Daoy (cell line): ENCODE results near the gene CLDN7. TPM values are rescaled to one million over a fixed set of nuclear protein-coding genes. Genes with fewer than 3 reads are reported as not detected.

Source experiments
- DNase-seq: peaks from one replicate; pipeline ENCODE4 v3.0.0-alpha.2; 2015; ENCODE audit warnings: low read depth
- total RNA-seq: library from RNA; depleted of rRNA; stranded (reverse); fragments of >200 nt; shearing (Covaris generic); gene quantifications from 2 replicates; pipeline ENCODE4 v1.2.3, GENCODE V29; 2014; rRNA removed

The CLDN7 gene
- total RNA-seq, 1 experiment from 2014 or later = not detected

- peak; percentile 71 for DNase-seq
Observed at GRCh38 chr17:7220593-7221277, 41.5 kb downstream of the CLDN7 start.

- DNase-seq = peak; percentile 95
Observed at GRCh38 chr17:7219812-7220592, 42.3 kb downstream of the CLDN7 start, which contains the start of the genes ACADVL and DLG4. Gene ACADVL, plus strand, starts transcription at chr17:7219938. Its CDS starts 47 bp downstream, at chr17:7219985. Gene DLG4, minus strand, starts transcription at chr17:7219836.

GRCh38 chr17:7219229-7219811 lies 43.0 kb downstream of the CLDN7 start:
- no peak for DNase-seq

- DNase-seq = no peak
Observed at GRCh38 chr17:7218758-7219157, 43.5 kb downstream of the CLDN7 start.

- DNase-seq = no peak
Observed at GRCh38 chr17:7218166-7218565, 44.1 kb downstream of the CLDN7 start.

GRCh38 chr17:7217113-7217987 lies 44.9 kb downstream of the CLDN7 start:
- peak; percentile 61 for DNase-seq

- DNase-seq = no peak
Observed at GRCh38 chr17:7216242-7217112, 45.8 kb downstream of the CLDN7 start.

GRCh38 chr17:7215652-7216180 lies 46.6 kb downstream of the CLDN7 start:
- peak; percentile 37 for DNase-seq

- no peak for DNase-seq
Observed at GRCh38 chr17:7215136-7215638, 47.1 kb downstream of the CLDN7 start.

GRCh38 chr17:7214300-7215135 lies 47.8 kb downstream of the CLDN7 start:
- DNase-seq = peak; percentile 99

GRCh38 chr17:7213895-7214299 lies 48.4 kb downstream of the CLDN7 start:
- peak; percentile 80 for DNase-seq

- DNase-seq = no peak
Observed at GRCh38 chr17:7211491-7212273, 50.6 kb downstream of the CLDN7 start.

Other genes starting within 250 kb of the CLDN7 start
- gene RNASEK, start 249.9 kb downstream of the CLDN7 start, total RNA-seq = 72.7 and 82.3 TPM in 2 replicates
- gene BCL6B, start 239.4 kb downstream of the CLDN7 start, total RNA-seq = not detected in 2 replicates
- 0.34 TPM in 1 of 2 replicates, not detected in the other for gene SLC16A13, start 226.5 kb downstream of the CLDN7 start, total RNA-seq
- gene SLC16A11, start 218.4 kb downstream of the CLDN7 start, total RNA-seq = not detected in 2 replicates
- not detected in 2 replicates for gene CLEC10A, start 182.2 kb downstream of the CLDN7 start, total RNA-seq
- not detected in 2 replicates for gene ASGR2, start 147.7 kb downstream of the CLDN7 start, total RNA-seq
- gene ASGR1, start 83.1 kb downstream of the CLDN7 start, total RNA-seq = 0.29 and 1.2 TPM in 2 replicates
- gene DLG4, start 42.6 kb downstream of the CLDN7 start, total RNA-seq = 3.1 and 4.4 TPM in 2 replicates
- 306 and 420 TPM in 2 replicates for gene ACADVL, start 42.5 kb downstream of the CLDN7 start, total RNA-seq
- gene DVL2, start 28.0 kb downstream of the CLDN7 start, total RNA-seq = 22.2 and 42.7 TPM in 2 replicates
- 44.5 and 54.8 TPM in 2 replicates for gene PHF23, start 23.0 kb downstream of the CLDN7 start, total RNA-seq
- gene GABARAP, start 20.0 kb downstream of the CLDN7 start, total RNA-seq = 108 and 113 TPM in 2 replicates
- gene CTDNEP1, start 10.7 kb downstream of the CLDN7 start, total RNA-seq = 25.5 and 27.6 TPM in 2 replicates
- 34.9 and 50.3 TPM in 2 replicates for gene ELP5, start 10.3 kb downstream of the CLDN7 start, total RNA-seq
- gene SLC2A4, start 19.2 kb upstream of the CLDN7 start, total RNA-seq = 0.06 TPM in 1 of 2 replicates, not detected in the other
- 0.15 and 2.4 TPM in 2 replicates for gene YBX2, start 32.2 kb upstream of the CLDN7 start, total RNA-seq
- gene EIF5A, start 45.1 kb upstream of the CLDN7 start, total RNA-seq = 861 and 1,090 TPM in 2 replicates
- 84.3 and 91.6 TPM in 2 replicates for gene GPS2, start 52.9 kb upstream of the CLDN7 start, total RNA-seq
- 15.3 and 17.0 TPM in 2 replicates for gene NEURL4, start 66.9 kb upstream of the CLDN7 start, total RNA-seq
- 2.7 TPM in 1 of 2 replicates, not detected in the other for gene ACAP1, start 74.1 kb upstream of the CLDN7 start, total RNA-seq
- gene KCTD11, start 89.7 kb upstream of the CLDN7 start, total RNA-seq = 2.1 and 3.7 TPM in 2 replicates
- not detected in 2 replicates for gene TMEM95, start 92.7 kb upstream of the CLDN7 start, total RNA-seq
- 2.6 and 4.5 TPM in 2 replicates for gene TNK1, start 118.6 kb upstream of the CLDN7 start, total RNA-seq
- 14.1 TPM in 2 replicates for gene PLSCR3, start 132.0 kb upstream of the CLDN7 start, total RNA-seq
- gene TMEM256, start 141.6 kb upstream of the CLDN7 start, total RNA-seq = 43.7 and 68.8 TPM in 2 replicates
- 1.4 and 1.9 TPM in 2 replicates for gene NLGN2, start 145.4 kb upstream of the CLDN7 start, total RNA-seq
- not detected in 2 replicates for gene SPEM1, start 157.8 kb upstream of the CLDN7 start, total RNA-seq
- gene SPEM2, start 163.1 kb upstream of the CLDN7 start, total RNA-seq = not detected in 2 replicates
- gene SPEM3, start 166.4 kb upstream of the CLDN7 start, total RNA-seq = not detected in 2 replicates
- gene TMEM102, start 173.0 kb upstream of the CLDN7 start, total RNA-seq = 2.3 and 6.6 TPM in 2 replicates
- gene FGF11, start 177.0 kb upstream of the CLDN7 start, total RNA-seq = 1.5 and 3.0 TPM in 2 replicates
- 7.0 and 8.6 TPM in 2 replicates for gene CHRNB1, start 182.6 kb upstream of the CLDN7 start, total RNA-seq
- gene ZBTB4, start 217.2 kb upstream of the CLDN7 start, total RNA-seq = 6.1 and 6.5 TPM in 2 replicates
- gene SLC35G6, start 219.0 kb upstream of the CLDN7 start, total RNA-seq = 0.06 TPM in 1 of 2 replicates, not detected in the other
- 56.2 and 74.4 TPM in 2 replicates for gene POLR2A, start 221.9 kb upstream of the CLDN7 start, total RNA-seq